HepG2 (cell line): Measurements from ENCODE around the gene NHSL1. TPM values are rescaled to one million over a fixed set of nuclear protein-coding genes. Genes with fewer than 3 reads are reported as not detected.

Source experiments
- CAMTA2 ChIP-seq: sonication (generic); formaldehyde crosslinking; IDR thresholded peaks from 2 replicates; pipeline ENCODE4 v1.4.0; 2020; ENCODE audit warnings: mild to moderate bottlenecking, missing genetic modification reagents, borderline replicate concordance
- FLYWCH1 ChIP-seq: sonication (generic); formaldehyde crosslinking; IDR thresholded peaks from 2 replicates; pipeline ENCODE4 v1.8.1; 2023; ENCODE audit warnings: mild to moderate bottlenecking, missing genetic modification reagents
- HMGA1 ChIP-seq: sonication (generic); formaldehyde crosslinking; conservative IDR thresholded peaks from 2 replicates; pipeline ENCODE4 v1.4.0; 2020; ENCODE audit warnings: missing genetic modification reagents
- PRDM10 ChIP-seq: sonication (generic); formaldehyde crosslinking; IDR thresholded peaks from 2 replicates; pipeline ENCODE4 v1.4.0; 2020; ENCODE audit warnings: low read depth, missing genetic modification reagents
- TRAFD1 ChIP-seq: sonication (generic); formaldehyde crosslinking; IDR thresholded peaks from 2 replicates; pipeline ENCODE4 v1.5.1; 2020; ENCODE audit warnings: missing genetic modification reagents, mild to moderate bottlenecking, borderline replicate concordance
- TRIM24 ChIP-seq: sonication (generic); formaldehyde crosslinking; IDR thresholded peaks from 2 replicates; pipeline ENCODE4 v1.8.0; 2022; ENCODE audit warnings: mild to moderate bottlenecking, missing genetic modification reagents
- USF2 ChIP-seq, 2 experiments: sonication (generic) in 1 of 2; formaldehyde crosslinking in 1 of 2; IDR thresholded peaks; 2 replicates each; pipeline versions ENCODE4 v1.5.1 to v1.6.1; 2011 to 2020; ENCODE audit warnings: borderline replicate concordance in 1 of 2, low read depth in 1 of 2, low read length in 1 of 2, mild to moderate bottlenecking in 1 of 2, missing genetic modification reagents in 1 of 2, moderate library complexity in 1 of 2
- ZBTB42 ChIP-seq: sonication (generic); formaldehyde crosslinking; IDR thresholded peaks from 2 replicates; pipeline ENCODE4 v1.5.0; 2020; ENCODE audit warnings: mild to moderate bottlenecking, missing genetic modification reagents
- ZBTB7A ChIP-seq: sonication (generic); formaldehyde crosslinking; IDR thresholded peaks from 2 replicates; pipeline ENCODE4 v1.8.0; 2022; ENCODE audit warnings: mild to moderate bottlenecking, missing genetic modification reagents
- ZEB1 ChIP-seq: IDR thresholded peaks from 2 replicates; pipeline ENCODE4 v1.6.1; 2012; ENCODE audit warnings: mild to moderate bottlenecking, low read depth, inconsistent platforms; ENCODE audit not compliant: insufficient replicate concordance
- ZNF451 ChIP-seq: sonication (generic); formaldehyde crosslinking; IDR thresholded peaks from 2 replicates; pipeline ENCODE4 v1.5.0; 2020; ENCODE audit warnings: mild to moderate bottlenecking, missing genetic modification reagents
- ZNF678 ChIP-seq: sonication (generic); formaldehyde crosslinking; IDR thresholded peaks from 2 replicates; pipeline ENCODE4 v1.4.0; 2020; ENCODE audit warnings: mild to moderate bottlenecking, missing genetic modification reagents
- ZNF800 ChIP-seq: sonication (generic); formaldehyde crosslinking; IDR thresholded peaks from 2 replicates; pipeline ENCODE4 v1.4.0; 2020; ENCODE audit warnings: missing genetic modification reagents
- polyA plus RNA-seq, 8 experiments: library from polyadenylated mRNA; depleted of rRNA in 3 of 8; stranded (reverse) in 7 of 8; unstranded in 1 of 8; fragments of >200 nt; fragmentation: Illumina TruSeq in 4 of 8; extraction: Trizol in 4 of 8; gene quantifications; 2 replicates each; pipeline versions ENCODE4 v1.2.1 to v1.2.3, GENCODE V29; 2011 to 2016; ENCODE audit warnings: low read depth in 4 of 8, missing spikeins in 1 of 8, mixed read lengths in 1 of 8; ENCODE audit not compliant: insufficient read depth in 1 of 8
- total RNA-seq, 5 experiments: library from RNA; depleted of rRNA; stranded (reverse); fragments of >200 nt; fragmentation: Illumina TruSeq; extraction: Trizol; gene quantifications; 2 replicates each; pipeline ENCODE4 v1.2.3, GENCODE V29; 2016; ENCODE audit warnings: low read depth in 1 of 5

NHSL1 gene
- total and polyA plus RNA-seq, 2 of the 13 experiments (the other 11 are each of a cell fraction or from before 2014, with no cell fraction given): 24.9 to 53.6 TPM

GRCh38 chr6:138503881-138504680 is 4.8 kb upstream of the NHSL1 start (continued):
- TF ChIP-seq ZNF800 (CRISPR knock-in tag): peak; percentile 68; the same call in 1 of the 2 replicates
- TF ChIP-seq ZBTB42 (CRISPR knock-in tag): no peak
- no peak for TF ChIP-seq CAMTA2 (CRISPR knock-in tag)
- no peak for TF ChIP-seq USF2 (IDR thresholded peaks at IDR 0.05; ENCODE audit: low read depth, low read length)
- no peak for TF ChIP-seq USF2 (CRISPR knock-in tag; IDR thresholded peaks at IDR 0.05; ENCODE audit: borderline replicate concordance)
- TF ChIP-seq FLYWCH1: no peak
- peak; percentile 75 for TF ChIP-seq ZEB1
- TF ChIP-seq HMGA1: no peak
- TF ChIP-seq TRIM24 (CRISPR knock-in tag): peak; percentile 73; the same call in 1 of the 2 replicates
- TF ChIP-seq ZBTB7A (CRISPR knock-in tag): 0 out of 2 replicates have a peak, but pooled peaks have one; percentile 46
- peak; percentile 12; the same call in 1 of the 2 replicates for TF ChIP-seq ZNF678 (CRISPR knock-in tag)
- no peak for TF ChIP-seq TRAFD1 (CRISPR knock-in tag)
- peak; percentile 94 for TF ChIP-seq PRDM10 (CRISPR knock-in tag)
- no peak for TF ChIP-seq ZNF451 (CRISPR knock-in tag)
